ENCODE results near the gene PLXND1. TPM values are rescaled to one million over a fixed set of nuclear protein-coding genes. Genes with fewer than 3 reads are reported as not detected.

PLXND1 gene
- total RNA-seq, 1 donor from 2014 or later = 56.9 TPM

- H3K27ac Mint-ChIP-seq = no peak overlapping the region
- no peak for TF ChIP-seq CTCF (conservative IDR thresholded peaks at IDR 0.05)
- H3K9me3 Mint-ChIP-seq = no peaks in the 10 kb centered on the region
- H3K4me1 Mint-ChIP-seq (ENCODE audit: unreplicated experiment) = peaks cover 18% of the 10 kb centered on the region
- DNase-seq (ENCODE audit: extremely low spot score, unreplicated experiment) = no peak
- no peaks in the 10 kb centered on the region for H3K36me3 Mint-ChIP-seq
- H3K27me3 Mint-ChIP-seq = no peaks in the 10 kb centered on the region
- H3K4me3 Mint-ChIP-seq = no peak overlapping the region
Observed at GRCh38 chr3:129536374-129536667, 70.2 kb downstream of the PLXND1 start.

DNA sequence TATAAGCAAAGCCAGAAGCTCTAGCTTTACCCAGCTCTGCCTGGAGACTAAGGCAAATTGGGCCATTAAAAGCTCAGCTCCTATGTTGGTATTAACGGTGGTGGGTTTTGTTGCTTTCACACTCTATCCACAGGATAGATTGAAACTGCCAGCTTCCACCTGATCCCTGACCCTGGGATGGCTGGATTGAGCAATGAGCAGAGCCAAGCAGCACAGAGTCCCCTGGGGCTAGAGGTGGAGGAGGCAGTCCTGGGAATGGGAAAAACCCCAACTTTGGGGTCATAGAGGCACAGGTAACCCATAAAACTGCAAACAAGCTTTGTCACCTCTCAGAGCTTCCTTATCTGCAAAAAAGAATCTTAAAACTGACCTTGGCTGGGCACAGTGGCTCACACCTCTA is 71.4 kb downstream of the PLXND1 start:
- Mint-ChIP-seq H3K9me3 (no peaks in the 10 kb centered on the region), H3K27me3 (no peaks in the 10 kb centered on the region), H3K4me3 (no peak overlapping the region), H3K36me3 (no peaks in the 10 kb centered on the region), H3K4me1 (ENCODE audit: unreplicated experiment) (peaks cover 23% of the 10 kb centered on the region), H3K27ac (no peak overlapping the region)
- no peak for DNase-seq (ENCODE audit: extremely low spot score, unreplicated experiment)
- TF ChIP-seq CTCF (conservative IDR thresholded peaks at IDR 0.05) = no peak

DNA sequence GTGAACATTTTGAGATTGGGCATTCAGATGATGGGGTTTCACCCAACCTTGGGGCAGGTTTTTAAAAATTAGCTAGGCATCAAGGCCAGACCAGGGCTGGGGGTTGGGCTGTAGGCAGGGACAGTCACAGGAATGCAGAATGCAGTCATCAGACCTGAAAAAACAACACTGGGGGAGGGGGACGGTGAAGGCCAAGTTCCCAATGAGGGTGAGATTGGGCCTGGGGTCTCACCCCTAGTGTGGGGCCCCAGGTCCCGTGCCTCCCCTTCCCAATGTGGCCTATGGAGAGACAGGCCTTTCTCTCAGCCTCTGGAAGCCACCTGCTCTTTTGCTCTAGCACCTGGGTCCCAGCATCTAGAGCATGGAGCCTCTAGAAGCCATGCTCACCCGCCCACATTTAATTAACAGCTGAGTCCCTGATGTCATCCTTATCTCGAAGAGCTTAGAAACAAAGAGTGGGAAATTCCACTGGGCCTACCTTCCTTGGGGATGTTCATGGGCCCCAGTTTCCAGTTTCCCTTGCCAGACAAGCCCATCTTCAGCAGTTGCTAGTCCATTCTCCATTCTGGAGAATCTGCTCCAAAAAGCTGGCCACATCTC is 71.9 kb downstream of the PLXND1 start:
- no peak for TF ChIP-seq CTCF (conservative IDR thresholded peaks at IDR 0.05)
- peaks cover 28% of the 10 kb centered on the region for H3K4me1 Mint-ChIP-seq (ENCODE audit: unreplicated experiment)
- no peaks in the 10 kb centered on the region for H3K27me3 Mint-ChIP-seq
- no peak overlapping the region for H3K4me3 Mint-ChIP-seq
- H3K36me3 Mint-ChIP-seq = no peaks in the 10 kb centered on the region
- H3K9me3 Mint-ChIP-seq = no peaks in the 10 kb centered on the region
- peak overlapping the region; percentile 61 for H3K27ac Mint-ChIP-seq
- no peak for DNase-seq (ENCODE audit: extremely low spot score, unreplicated experiment)

DNA sequence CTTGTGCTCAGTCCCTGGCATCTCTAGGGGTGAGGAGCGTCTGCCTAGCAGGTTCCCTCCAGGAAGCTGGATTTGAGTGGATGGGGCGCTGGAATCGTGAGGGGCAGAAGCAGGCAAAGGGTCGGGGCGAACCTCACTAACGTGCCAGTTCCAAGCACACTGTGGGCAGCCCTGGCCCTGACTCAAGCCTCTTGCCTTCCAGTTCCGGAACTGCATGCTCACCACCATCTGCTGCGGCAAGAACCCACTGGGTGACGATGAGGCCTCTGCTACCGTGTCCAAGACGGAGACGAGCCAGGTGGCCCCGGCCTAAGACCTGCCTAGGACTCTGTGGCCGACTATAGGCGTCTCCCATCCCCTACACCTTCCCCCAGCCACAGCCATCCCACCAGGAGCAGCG is 73.1 kb downstream of the PLXND1 start:
- no peak overlapping the region for H3K4me3 Mint-ChIP-seq
- H3K36me3 Mint-ChIP-seq = no peaks in the 10 kb centered on the region
- peaks cover 22% of the 10 kb centered on the region for H3K4me1 Mint-ChIP-seq (ENCODE audit: unreplicated experiment)
- no peak for DNase-seq (ENCODE audit: extremely low spot score, unreplicated experiment)
- no peaks in the 10 kb centered on the region for H3K9me3 Mint-ChIP-seq
- no peak overlapping the region for H3K27ac Mint-ChIP-seq
- TF ChIP-seq CTCF (conservative IDR thresholded peaks at IDR 0.05) = no peak
- H3K27me3 Mint-ChIP-seq = no peaks in the 10 kb centered on the region

DNA sequence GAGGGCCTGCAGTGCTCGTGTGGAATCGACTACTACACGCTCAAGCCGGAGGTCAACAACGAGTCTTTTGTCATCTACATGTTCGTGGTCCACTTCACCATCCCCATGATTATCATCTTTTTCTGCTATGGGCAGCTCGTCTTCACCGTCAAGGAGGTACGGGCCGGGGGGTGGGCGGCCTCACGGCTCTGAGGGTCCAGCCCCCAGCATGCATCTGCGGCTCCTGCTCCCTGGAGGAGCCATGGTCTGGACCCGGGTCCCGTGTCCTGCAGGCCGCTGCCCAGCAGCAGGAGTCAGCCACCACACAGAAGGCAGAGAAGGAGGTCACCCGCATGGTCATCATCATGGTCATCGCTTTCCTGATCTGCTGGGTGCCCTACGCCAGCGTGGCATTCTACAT is 74.2 kb downstream of the PLXND1 start:
- H3K4me3 Mint-ChIP-seq = no peak overlapping the region
- no peaks in the 10 kb centered on the region for H3K36me3 Mint-ChIP-seq
- H3K27ac Mint-ChIP-seq = no peak overlapping the region
- H3K4me1 Mint-ChIP-seq (ENCODE audit: unreplicated experiment) = peaks cover 27% of the 10 kb centered on the region
- no peak for TF ChIP-seq CTCF (conservative IDR thresholded peaks at IDR 0.05)
- no peaks in the 10 kb centered on the region for H3K9me3 Mint-ChIP-seq
- H3K27me3 Mint-ChIP-seq = no peaks in the 10 kb centered on the region
- DNase-seq (ENCODE audit: extremely low spot score, unreplicated experiment) = no peak

GRCh38 chr3:129531699-129532098 is 74.8 kb downstream of the PLXND1 start:
- DNase-seq (ENCODE audit: extremely low spot score, unreplicated experiment) = no peak
- no peaks in the 10 kb centered on the region for H3K36me3 Mint-ChIP-seq
- H3K4me3 Mint-ChIP-seq = no peak overlapping the region
- TF ChIP-seq CTCF (conservative IDR thresholded peaks at IDR 0.05) = no peak
- no peaks in the 10 kb centered on the region for H3K27me3 Mint-ChIP-seq
- no peak overlapping the region for H3K27ac Mint-ChIP-seq
- H3K9me3 Mint-ChIP-seq = no peaks in the 10 kb centered on the region
- peaks cover 27% of the 10 kb centered on the region for H3K4me1 Mint-ChIP-seq (ENCODE audit: unreplicated experiment)
